K562 (cell line): ENCODE results near the gene ODC1. TPM values are rescaled to one million over a fixed set of nuclear protein-coding genes. Genes with fewer than 3 reads are reported as not detected.

Experiments
- ATAC-seq: fragments of 200-7000 bp; cut with Tn5 transposase; 3 replicates; pipeline ENCODE4 v1.9.1; 2020; ENCODE audit warnings: moderate library complexity
- BruUV-seq: library from RNA; stranded (reverse); fragments of 400-500 nt; replicated peaks from 2 replicates; lab custom pipeline; 2021; lab: Mats Ljungman, UMichigan
- CTCF ChIA-PET: fragments of 300-600 bp; formaldehyde crosslinking; extraction: SDS; loops from one replicate; lab custom pipeline; 2021; ENCODE audit warnings: low intra/inter-chr PET ratio; lab: Yijun Ruan, JAX
- POLR2A ChIA-PET: fragments of 300-600, 350-650 bp; sonication (Branson Sonifier 250); formaldehyde crosslinking; extraction: SDS; loops from one replicate; lab custom pipeline; 2021; ENCODE audit warnings: antibody characterized with exemption, inconsistent platforms; lab: Yijun Ruan, JAX
- DNase-seq, 4 experiments: peaks; one replicate each; pipeline versions ENCODE4 v3.0.0 to v3.0.0-alpha.2; 2011 to 2018; ENCODE audit warnings: low spot score in 3 of 4, mixed read lengths in 3 of 4; ENCODE audit errors: extremely low read depth in 1 of 4
- FAIRE-seq: peaks from 2 replicates; lab custom pipeline; 2011; peaks lifted over from hg19 to GRCh38; lab: Jason Lieb, UNC
- H2AFZ ChIP-seq: 2 replicates; pipeline ENCODE4 v1.6.0; 2011; ENCODE audit warnings: low read depth, low read length, control low read depth, inconsistent platforms
- H3K27ac ChIP-seq: fragments of 200-600 bp; 3 replicates; pipeline ENCODE4 v1.8.0; 2011; ENCODE audit warnings: low read depth, mild to moderate bottlenecking, control low read depth, inconsistent platforms, low read length, moderate library complexity, mixed read lengths; ENCODE audit errors: extremely low read depth
- H3K27me3 ChIP-seq, 2 experiments: fragments of 300-600 bp in 1 of 2; 2 replicates in 1 of 2; 3 replicates in 1 of 2; pipeline versions ENCODE4 v1.6.0 to v1.8.0; 2011; ENCODE audit warnings: inconsistent platforms in 2 of 2, low read length in 2 of 2, mild to moderate bottlenecking in 1 of 2, mixed read lengths in 1 of 2, moderate library complexity in 1 of 2; ENCODE audit not compliant: control insufficient read depth in 2 of 2, insufficient read depth in 2 of 2
- H3K36me3 ChIP-seq: fragments of 300-600 bp; 3 replicates; pipeline ENCODE4 v1.8.0; 2011; ENCODE audit warnings: mild to moderate bottlenecking, low read length, inconsistent platforms; ENCODE audit not compliant: control insufficient read depth, insufficient read depth
- H3K4me1 ChIP-seq, 2 experiments: fragments of 200-600 bp in 1 of 2; replicated peaks in 1 of 2; 2 replicates in 1 of 2; 3 replicates in 1 of 2; pipeline versions ENCODE4 v1.5.1 to v1.8.0; 2011; ENCODE audit warnings: inconsistent platforms in 2 of 2, low read length in 2 of 2, mild to moderate bottlenecking in 1 of 2, mixed read lengths in 1 of 2, moderate library complexity in 1 of 2; ENCODE audit not compliant: control insufficient read depth in 2 of 2, insufficient read depth in 2 of 2
- H3K4me2 ChIP-seq: 2 replicates; pipeline ENCODE4 v1.6.1; 2011; ENCODE audit warnings: low read length, control low read depth, inconsistent platforms, mixed read lengths; ENCODE audit not compliant: insufficient read depth
- H3K4me3 ChIP-seq: fragments of 200-600 bp; sonication (generic), shearing (Covaris generic); 2 replicates; pipeline ENCODE4 v1.5.1; 2016; ENCODE audit warnings: control low read depth, inconsistent platforms
- H3K79me2 ChIP-seq: fragments of 200-600 bp; 3 replicates; pipeline ENCODE4 v1.8.0; 2011; ENCODE audit warnings: low read length, inconsistent platforms; ENCODE audit not compliant: control insufficient read depth, insufficient read depth
- H3K9ac ChIP-seq, 2 experiments: 2 replicates each; pipeline versions ENCODE4 v1.6.0 to v1.6.1; 2011; ENCODE audit warnings: low read depth in 2 of 2, low read length in 2 of 2, control low read depth in 1 of 2, inconsistent platforms in 1 of 2, mild to moderate bottlenecking in 1 of 2, mixed read lengths in 1 of 2; ENCODE audit not compliant: insufficient read depth in 1 of 2
- H3K9me1 ChIP-seq: one replicate; pipeline ENCODE4 v1.6.0; 2011; ENCODE audit warnings: inconsistent platforms, mild to moderate bottlenecking, low read length, moderate library complexity; ENCODE audit not compliant: control insufficient read depth, insufficient read depth
- H3K9me3 ChIP-seq: replicated peaks from 2 replicates; pipeline ENCODE4 v1.5.1; 2011; ENCODE audit warnings: low read depth, low read length, inconsistent platforms; ENCODE audit not compliant: control insufficient read depth, insufficient read depth
- H4K20me1 ChIP-seq: replicated peaks from 2 replicates; pipeline ENCODE4 v1.6.1; 2011; ENCODE audit warnings: low read length, inconsistent platforms, mixed read lengths; ENCODE audit not compliant: control insufficient read depth, insufficient read depth
- E2F6 ChIP-seq, 2 experiments: IDR thresholded peaks; 2 replicates each; pipeline ENCODE4 v1.6.1; 2011; ENCODE audit warnings: borderline replicate concordance in 1 of 2, control low read depth in 1 of 2, low read depth in 1 of 2, low read length in 1 of 2, mild to moderate bottlenecking in 1 of 2, mixed read lengths in 1 of 2, moderate library complexity in 1 of 2; ENCODE audit not compliant: insufficient read depth in 1 of 2, insufficient read length in 1 of 2, poor library complexity in 1 of 2, severe bottlenecking in 1 of 2; ENCODE audit errors: extremely low read depth in 1 of 2
- POLR2A ChIP-seq: fragments of 450-650 bp; conservative IDR thresholded peaks from 2 replicates; pipeline ENCODE4 v1.6.1; 2016
- POLR2G ChIP-seq: fragments of 200-400 bp; formaldehyde crosslinking; IDR thresholded peaks from 2 replicates; pipeline ENCODE4 v1.6.1; 2017; ENCODE audit warnings: low read depth, mild to moderate bottlenecking, antibody characterized with exemption, low read length, moderate library complexity
- RBM14 ChIP-seq: fragments of 200-400 bp; formaldehyde crosslinking; IDR thresholded peaks from 2 replicates; pipeline ENCODE4 v1.6.1; 2018; ENCODE audit warnings: low read depth, mild to moderate bottlenecking, low read length, moderate library complexity, borderline replicate concordance; ENCODE audit not compliant: insufficient read depth
- ZNF134 ChIP-seq: fragments of 250-450 bp; sonication (Bioruptor Pico); conservative IDR thresholded peaks from 2 replicates; pipeline ENCODE4 v1.4.0; 2020
- WGBS: fragments of 100-300 bp; shearing (Covaris generic); methylation state at CpG from one replicate; pipeline ENCODE4 v1.1.6; 2016; ENCODE audit warnings: low coverage, mixed read lengths; ENCODE audit not compliant: insufficient coverage; ENCODE audit errors: missing lambda C conversion rate; 5-methylcytosine and 5-hydroxymethylcytosine counted together
- in situ Hi-C: fragments of 300-500 bp; cut with MboI; formaldehyde crosslinking; loops from 4 replicates; pipeline ENCODE4 v1.15.0; 2018; ENCODE audit warnings: inconsistent platforms, mixed read lengths
- intact Hi-C: fragments of 100-400 bp; cut with micrococcal nuclease; formaldehyde crosslinking; loops from 2 replicates; pipeline ENCODE4 v1.14.2; 2022
- polyA plus RNA-seq, 8 experiments: library from polyadenylated mRNA; depleted of rRNA in 4 of 8; stranded (reverse) in 5 of 8; unstranded in 3 of 8; fragments of >200 nt; fragmentation: Nextera tagmentation in 2 of 8; fragmentation: Illumina TruSeq in 1 of 8; extraction: Ambion mirVana in 2 of 8; extraction: Trizol in 1 of 8; gene quantifications; 2 replicates each; pipeline versions ENCODE4 v1.2.1 to v1.2.3, GENCODE V29; 2011 to 2014; ENCODE audit warnings: inconsistent platforms in 1 of 8, missing spikeins in 1 of 8
- total RNA-seq, 7 experiments: library from RNA; depleted of rRNA in 6 of 7; stranded (reverse); fragments of >200 nt in 6 of 7; fragmentation: Illumina TruSeq in 2 of 7; extraction: Trizol in 2 of 7; gene quantifications; 2 replicates each; pipeline versions ENCODE4 v1.2.1 to v1.2.3, GENCODE V29; 2011 to 2021; ENCODE audit warnings: low replicate concordance in 1 of 7

The ODC1 gene
- total and polyA plus RNA-seq, 9 of the 15 experiments (the other 6 are each of a cell fraction or from before 2014, with no cell fraction given): 142 to 563 (median 457) TPM

GRCh38 chr2:10428924-10429323, 19.2 kb downstream of the ODC1 start (continued):
- no peak for TF ChIP-seq E2F6 (IDR thresholded peaks at IDR 0.05; ENCODE audit: borderline replicate concordance in 1 of 2, extremely low read depth in 1 of 2, insufficient read depth in 1 of 2, insufficient read length in 1 of 2, low read depth in 1 of 2, low read length in 1 of 2, poor library complexity in 1 of 2, severe bottlenecking in 1 of 2)

- H3K4me1 ChIP-seq: peaks cover 0 to 25% of the 10 kb centered on the region in 2 experiments; a peak in 4 of 5 replicates
- POLR2A ChIA-PET: interaction anchor here (0.6 to 1.2 kb wide), 3 partner anchors 11 to 299 kb away, joined by 3 to 7 read pairs (median 3); no protein-coding TSS in a partner anchor
- H3K79me2 ChIP-seq: no peaks in the 10 kb centered on the region
- DNase-seq (no peak), ATAC-seq (no peak), FAIRE-seq (no peak)
- no peak overlapping the region for H3K4me2 ChIP-seq
- CTCF ChIA-PET: no interaction called here
- no peak overlapping the region for H3K27ac ChIP-seq
- peaks cover 12% of the 10 kb centered on the region; the same call in 1 of the 3 replicates for H3K36me3 ChIP-seq
- in situ Hi-C loops: no loop called here
- TF ChIP-seq POLR2G (peak; percentile 52; the same call in 1 of the 2 replicates), RBM14 (no peak), ZNF134 (no peak), POLR2A (0 out of 2 replicates have a peak, but pooled peaks have one; percentile 27)
- TF ChIP-seq, all 486 proteins: peak for 2
- no TSS peak for BruUV-seq
- intact Hi-C loops: no loop called here
- Histone ChIP-seq H3K27me3 (no peaks in the 10 kb centered on the region), H3K4me3 (no peak overlapping the region), H3K9me1 (no peaks in the 10 kb centered on the region), H4K20me1 (0 out of 2 replicates have a peak, but pooled peaks cover 3% of the 10 kb centered on the region), H3K9me3 (no peaks in the 10 kb centered on the region), H3K9ac (no peak overlapping the region), H2AFZ (no peak overlapping the region)
- 74% methylated on average over 8 of the region's 8 CpGs for WGBS
Observed at GRCh38 chr2:10428355-10428754, 19.8 kb downstream of the ODC1 start.
